Calu3 (cell line): ENCODE data around the gene HS6ST3. TPM values are rescaled to one million over a fixed set of nuclear protein-coding genes. Genes with fewer than 3 reads are reported as not detected.

Experiments used
- BruUV-seq: library from RNA; stranded (reverse); fragments of 400-500 nt; replicated peaks from 2 replicates; lab custom pipeline; 2021; lab: Mats Ljungman, UMichigan
- CTCF ChIA-PET: fragments of 300-600 bp; sonication (Branson Sonifier 250); formaldehyde crosslinking; loops from one replicate; lab custom pipeline; 2022; ENCODE audit warnings: antibody characterized with exemption; lab: Charles Lee
- DNase-seq: peaks from one replicate; pipeline ENCODE4 v3.0.0; 2022
- H3K27ac Mint-ChIP-seq: one replicate; pipeline ENCODE4 v1.8.0; 2022; ENCODE audit warnings: mixed read lengths; ENCODE audit not compliant: unreplicated experiment
- H3K27me3 Mint-ChIP-seq: one replicate; pipeline ENCODE4 v1.8.0; 2022; ENCODE audit warnings: mixed read lengths; ENCODE audit not compliant: unreplicated experiment
- H3K36me3 Mint-ChIP-seq: one replicate; pipeline ENCODE4 v1.8.0; 2022; ENCODE audit warnings: mild to moderate bottlenecking, moderate library complexity, mixed read lengths; ENCODE audit not compliant: insufficient read depth, unreplicated experiment
- H3K4me1 Mint-ChIP-seq: one replicate; pipeline ENCODE4 v1.8.0; 2022; ENCODE audit warnings: mild to moderate bottlenecking, low read depth, mixed read lengths; ENCODE audit not compliant: unreplicated experiment
- H3K4me3 Mint-ChIP-seq: one replicate; pipeline ENCODE4 v1.8.0; 2022; ENCODE audit warnings: mild to moderate bottlenecking, low read depth, moderate library complexity, mixed read lengths; ENCODE audit not compliant: unreplicated experiment
- H3K9me3 Mint-ChIP-seq: one replicate; pipeline ENCODE4 v1.8.0; 2022; ENCODE audit warnings: low read depth, mixed read lengths; ENCODE audit not compliant: unreplicated experiment
- intact Hi-C: fragments of 100-400 bp; cut with micrococcal nuclease; formaldehyde crosslinking; loops from one replicate; pipeline ENCODE4 v1.10.0; 2022; ENCODE audit not compliant: unreplicated experiment
- total RNA-seq: library from RNA; stranded (reverse); gene quantifications from 2 replicates; pipeline ENCODE4 v1.2.3, GENCODE V29; 2022
- TF ChIP-seq, protein P1 (sequence below): fragments of 200-600 bp; IDR thresholded peaks from one replicate; pipeline ENCODE4 v1.8.0; 2022; ENCODE audit warnings: antibody characterized with exemption; ENCODE audit not compliant: unreplicated experiment

HS6ST3 gene
- total RNA-seq, 1 experiment from 2014 or later, result not detected

DNA sequence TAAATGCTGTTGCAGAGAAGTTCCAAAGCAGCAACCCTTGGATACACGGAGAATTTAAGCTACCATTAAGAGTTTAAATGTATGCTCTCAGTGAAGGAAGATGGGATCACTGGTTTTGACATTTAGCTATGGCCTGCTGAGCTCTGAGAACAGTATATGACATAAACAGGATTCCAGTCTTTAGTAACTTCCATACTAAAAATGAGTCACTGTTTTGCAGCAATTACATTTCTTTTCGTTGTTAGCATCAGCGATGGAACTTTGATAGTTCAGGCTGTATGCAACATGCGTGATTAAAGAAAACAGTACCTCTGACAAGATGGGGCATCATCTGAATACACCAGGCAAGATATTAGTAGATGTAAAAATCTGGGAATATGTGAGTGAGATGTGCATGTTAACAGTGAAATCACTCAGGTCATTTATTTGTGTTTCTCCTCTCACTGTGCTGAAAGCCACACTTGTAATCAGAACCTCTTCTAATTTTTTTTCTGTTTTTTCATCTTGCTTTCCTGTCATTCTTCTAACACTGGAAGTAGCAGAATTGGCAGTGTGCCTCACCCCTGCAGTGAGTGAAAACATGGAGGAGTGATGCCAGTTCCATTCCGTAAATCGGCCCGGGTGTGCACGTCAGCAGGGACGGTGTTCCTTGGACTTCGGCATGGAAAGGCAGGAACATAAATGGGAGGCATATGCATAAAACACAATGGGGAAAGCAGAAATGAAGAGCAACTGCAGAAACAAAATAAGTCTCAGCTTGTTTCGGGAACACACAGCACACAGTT lies 542.8 kb downstream of the HS6ST3 start:
- Mint-ChIP-seq H3K27me3 (peaks cover 18% of the 10 kb centered on the region), H3K4me3 (no peak overlapping the region), H3K4me1 (no peaks in the 10 kb centered on the region), H3K9me3 (no peaks in the 10 kb centered on the region), H3K36me3 (no peaks in the 10 kb centered on the region), H3K27ac (no peak overlapping the region)
- no TSS peak for BruUV-seq
- TF ChIP-seq, protein P1, sequence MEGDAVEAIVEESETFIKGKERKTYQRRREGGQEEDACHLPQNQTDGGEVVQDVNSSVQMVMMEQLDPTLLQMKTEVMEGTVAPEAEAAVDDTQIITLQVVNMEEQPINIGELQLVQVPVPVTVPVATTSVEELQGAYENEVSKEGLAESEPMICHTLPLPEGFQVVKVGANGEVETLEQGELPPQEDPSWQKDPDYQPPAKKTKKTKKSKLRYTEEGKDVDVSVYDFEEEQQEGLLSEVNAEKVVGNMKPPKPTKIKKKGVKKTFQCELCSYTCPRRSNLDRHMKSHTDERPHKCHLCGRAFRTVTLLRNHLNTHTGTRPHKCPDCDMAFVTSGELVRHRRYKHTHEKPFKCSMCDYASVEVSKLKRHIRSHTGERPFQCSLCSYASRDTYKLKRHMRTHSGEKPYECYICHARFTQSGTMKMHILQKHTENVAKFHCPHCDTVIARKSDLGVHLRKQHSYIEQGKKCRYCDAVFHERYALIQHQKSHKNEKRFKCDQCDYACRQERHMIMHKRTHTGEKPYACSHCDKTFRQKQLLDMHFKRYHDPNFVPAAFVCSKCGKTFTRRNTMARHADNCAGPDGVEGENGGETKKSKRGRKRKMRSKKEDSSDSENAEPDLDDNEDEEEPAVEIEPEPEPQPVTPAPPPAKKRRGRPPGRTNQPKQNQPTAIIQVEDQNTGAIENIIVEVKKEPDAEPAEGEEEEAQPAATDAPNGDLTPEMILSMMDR, result no peak
- CTCF ChIA-PET, result no interaction called here
- intact Hi-C loops, result no loop called here
- DNase-seq, result no peak

GRCh38 chr13:96636001-96636709 lies 546.2 kb downstream of the HS6ST3 start:
- BruUV-seq, result no TSS peak
- Mint-ChIP-seq H3K4me3 (no peak overlapping the region), H3K36me3 (no peaks in the 10 kb centered on the region), H3K27me3 (peaks cover 18% of the 10 kb centered on the region), H3K9me3 (no peaks in the 10 kb centered on the region), H3K4me1 (no peaks in the 10 kb centered on the region), H3K27ac (no peak overlapping the region)
- intact Hi-C loops, result no loop called here
- TF ChIP-seq, protein P1, result no peak
- no peak for DNase-seq
- CTCF ChIA-PET, result no interaction called here

DNA sequence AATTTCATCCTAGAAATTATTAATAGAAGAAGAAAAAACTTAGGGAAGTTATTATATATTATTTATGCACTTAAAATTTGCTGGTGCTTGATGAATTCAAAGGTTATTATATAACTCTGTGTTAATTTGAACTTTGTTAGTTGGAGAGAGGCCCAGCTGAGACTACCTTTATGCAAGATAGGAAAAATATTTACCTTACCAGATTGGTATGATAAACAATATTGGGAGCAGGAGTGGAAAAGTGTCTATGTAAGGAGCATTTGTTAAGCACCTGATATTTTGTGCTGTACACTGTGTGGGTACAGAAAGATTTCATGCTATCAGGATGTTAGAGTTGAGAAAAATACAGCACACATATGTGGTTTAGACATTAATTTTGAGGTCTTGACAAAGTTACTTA lies 547.1 kb downstream of the HS6ST3 start:
- CTCF ChIA-PET, result no interaction called here
- Mint-ChIP-seq H3K4me1 (no peaks in the 10 kb centered on the region), H3K27me3 (peaks cover 18% of the 10 kb centered on the region), H3K9me3 (no peaks in the 10 kb centered on the region), H3K36me3 (no peaks in the 10 kb centered on the region), H3K4me3 (no peak overlapping the region), H3K27ac (no peak overlapping the region)
- DNase-seq, result no peak
- TF ChIP-seq, protein P1, result no peak
- intact Hi-C loops, result no loop called here
- BruUV-seq, result no TSS peak

- no peaks in the 10 kb centered on the region for H3K9me3 Mint-ChIP-seq
- CTCF ChIA-PET, result no interaction called here
- TF ChIP-seq, protein P1, result no peak
- H3K4me1 Mint-ChIP-seq, result no peaks in the 10 kb centered on the region
- H3K4me3 Mint-ChIP-seq, result no peak overlapping the region
- intact Hi-C loops, result no loop called here
- BruUV-seq, result no TSS peak
- no peak for DNase-seq
- no peak overlapping the region for H3K27ac Mint-ChIP-seq
- H3K36me3 Mint-ChIP-seq, result no peaks in the 10 kb centered on the region
- H3K27me3 Mint-ChIP-seq, result no peaks in the 10 kb centered on the region
Observed at GRCh38 chr13:96646101-96646500, 556.2 kb downstream of the HS6ST3 start.
